ENCODE results near the gene ZNF385A.

- no peak for TF ChIP-seq CTCF (IDR thresholded peaks at IDR 0.05 in 4 of 5, conservative IDR thresholded peaks at IDR 0.05 in 1 of 5)
- TF ChIP-seq POLR2A (IDR thresholded peaks at IDR 0.05), result no peak
Measured at GRCh38 chr12:54356228-54356627, 28.3 kb downstream of the ZNF385A start.
